Renal pelvis (tissue), 12 donors: ENCODE measurements around the gene RAX. TPM values are rescaled to one million over a fixed set of nuclear protein-coding genes. Genes with fewer than 3 reads are reported as not detected.

ENCODE experiments used
- DNase-seq: peaks from one replicate; pipeline ENCODE4 v3.0.0-alpha.2; 2013
- long read RNA-seq, 16 experiments: transcript quantifications; one replicate each; lab custom pipeline, GENCODE V29; 2026
- polyA plus RNA-seq, 3 donors: library from polyadenylated mRNA; unstranded; fragments of 120-200 nt; gene quantifications; one replicate each; pipeline ENCODE4 v1.2.1, GENCODE V29; 2013; ENCODE audit not compliant: insufficient read length in 3 of 3

Gene RAX
- not detected for polyA plus RNA-seq
- long read RNA-seq, donor 1 = 0 reads
- long read RNA-seq, donor 2 = 0 reads
- long read RNA-seq, donor 3 = 0 reads
- long read RNA-seq, donor 4 = 0 reads
- long read RNA-seq, donor 5 = 0 reads
- long read RNA-seq, donor 6 = 0 reads
- long read RNA-seq, donor 7 = 0 reads
- long read RNA-seq, donor 8 = 0 reads
- long read RNA-seq, donor 9 = 0 reads
- long read RNA-seq, donor 10 = 0 reads
- long read RNA-seq, donor 11 = 0 reads
- long read RNA-seq, donor 12 = 0 reads
- long read RNA-seq, donor 13 = 0 reads
- long read RNA-seq, donor 14 = 0 reads
- long read RNA-seq, donor 15 = 0 reads
- long read RNA-seq, donor 16 = 0 reads

DNA sequence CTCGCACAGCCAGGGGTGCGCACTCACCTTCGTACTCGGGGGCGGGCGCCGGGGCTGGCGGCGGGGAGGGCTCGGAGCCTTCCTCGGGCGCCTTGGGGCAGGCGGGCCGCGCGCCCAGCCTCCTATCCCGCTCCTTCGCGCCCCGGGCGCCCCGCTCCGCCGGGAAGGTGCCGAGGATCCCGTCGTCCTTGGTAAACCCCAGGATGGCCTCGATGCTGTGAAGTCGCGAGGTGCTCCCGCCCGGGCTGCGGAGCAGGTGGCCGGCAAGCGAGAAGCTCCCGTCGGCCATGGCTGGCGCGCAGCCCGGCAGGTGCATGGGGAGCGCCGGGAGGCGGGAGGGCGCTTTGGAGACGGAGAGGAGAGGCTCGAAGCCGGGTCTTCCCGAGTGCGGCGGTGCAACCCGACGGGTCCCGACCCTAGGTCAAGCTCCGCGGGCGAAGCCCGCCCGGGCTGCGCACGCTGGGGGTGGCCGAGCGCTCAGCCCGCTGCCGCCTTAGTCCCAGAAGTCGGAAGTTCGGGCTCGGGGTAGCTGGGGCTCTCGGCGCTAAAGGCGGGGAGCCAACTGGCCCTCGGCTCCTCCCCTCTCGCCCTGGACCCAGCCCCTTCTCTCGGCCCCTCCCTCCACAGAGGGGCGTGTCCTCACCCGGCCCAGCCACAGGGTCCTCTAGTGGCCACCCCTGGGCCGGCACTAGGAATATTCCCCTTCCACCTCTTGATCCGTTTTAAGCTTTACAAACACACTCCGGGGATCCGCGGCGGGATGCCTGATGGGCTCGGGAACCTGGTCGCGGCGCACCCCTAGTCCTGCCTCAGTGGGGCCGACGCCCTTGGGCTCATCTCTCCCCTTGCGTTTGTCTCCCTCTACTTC, at the start of gene RAX:
RAX (minus strand) TSS at position 564 of the 868 bp plus-strand sequence; CDS start at position 316, 248 bp downstream.
- no peak for DNase-seq

DNA sequence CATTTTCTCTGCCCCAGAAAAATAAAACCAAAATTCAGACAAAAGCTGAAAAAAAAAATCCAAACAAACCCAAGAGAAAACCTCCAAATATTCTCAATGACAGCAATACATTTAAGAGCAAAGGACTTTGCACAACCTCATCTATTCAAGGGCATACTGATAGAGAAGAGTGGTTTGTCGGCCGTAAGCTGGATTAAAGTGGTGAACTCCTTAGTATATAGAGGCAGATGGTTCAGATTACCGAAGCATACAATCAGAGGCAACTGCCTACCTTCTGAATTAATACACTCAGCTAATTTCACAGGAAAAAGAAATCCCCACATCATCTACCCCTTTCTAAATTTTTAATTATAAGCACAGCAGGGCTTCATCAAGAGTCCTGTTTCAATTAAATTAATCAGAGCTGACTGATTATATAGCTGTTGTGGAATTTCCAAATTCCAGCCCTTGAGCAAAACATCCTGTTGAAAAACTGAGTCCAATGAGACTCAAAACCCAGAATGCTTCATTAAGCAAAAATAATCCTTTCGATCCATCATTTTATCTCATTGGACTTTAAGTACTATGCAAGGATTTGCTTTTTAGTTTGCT, 45.3 kb upstream of the RAX start, which contains the start of gene CPLX4:
CPLX4 (minus strand) TSS at position 190 of the 591 bp plus-strand sequence; CDS start at position 3, 187 bp downstream.
- DNase-seq = peak; percentile 22

DNA sequence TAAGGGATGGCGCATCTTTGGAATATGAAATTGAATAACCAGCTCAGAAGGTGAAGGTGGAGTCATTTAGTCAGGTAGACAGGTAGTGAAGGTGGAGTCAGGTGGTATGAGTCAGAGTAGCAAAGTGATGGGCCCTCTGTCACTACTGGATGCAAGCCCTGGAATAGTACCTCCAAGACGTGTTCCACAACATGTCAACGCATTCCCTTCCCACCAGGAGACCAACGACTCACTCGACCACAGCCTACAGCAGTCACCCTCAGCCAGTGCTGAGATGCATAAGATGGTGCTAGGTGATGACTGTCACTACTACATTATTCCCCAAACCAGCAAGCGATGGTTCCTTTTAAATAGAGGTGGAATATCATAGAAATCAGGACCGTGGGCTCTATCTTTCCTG, 38.4 kb upstream of the RAX start:
- DNase-seq = no peak

DNA sequence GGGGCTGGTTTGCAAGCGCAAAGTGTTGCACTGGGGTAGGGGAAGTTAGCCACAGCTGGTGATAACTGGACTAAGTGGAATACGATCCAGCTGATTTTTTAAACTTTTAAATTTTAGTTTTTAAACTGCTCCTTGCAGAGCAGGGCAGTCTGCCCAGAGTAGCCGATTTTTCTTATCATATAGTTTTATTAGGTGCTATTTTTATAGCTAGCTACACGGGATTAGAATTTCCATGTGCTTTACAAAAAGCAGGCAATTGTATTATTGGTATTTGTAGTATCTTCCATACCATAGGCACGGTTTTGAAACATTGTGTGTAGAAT, 35.6 kb upstream of the RAX start:
- no peak for DNase-seq

DNA sequence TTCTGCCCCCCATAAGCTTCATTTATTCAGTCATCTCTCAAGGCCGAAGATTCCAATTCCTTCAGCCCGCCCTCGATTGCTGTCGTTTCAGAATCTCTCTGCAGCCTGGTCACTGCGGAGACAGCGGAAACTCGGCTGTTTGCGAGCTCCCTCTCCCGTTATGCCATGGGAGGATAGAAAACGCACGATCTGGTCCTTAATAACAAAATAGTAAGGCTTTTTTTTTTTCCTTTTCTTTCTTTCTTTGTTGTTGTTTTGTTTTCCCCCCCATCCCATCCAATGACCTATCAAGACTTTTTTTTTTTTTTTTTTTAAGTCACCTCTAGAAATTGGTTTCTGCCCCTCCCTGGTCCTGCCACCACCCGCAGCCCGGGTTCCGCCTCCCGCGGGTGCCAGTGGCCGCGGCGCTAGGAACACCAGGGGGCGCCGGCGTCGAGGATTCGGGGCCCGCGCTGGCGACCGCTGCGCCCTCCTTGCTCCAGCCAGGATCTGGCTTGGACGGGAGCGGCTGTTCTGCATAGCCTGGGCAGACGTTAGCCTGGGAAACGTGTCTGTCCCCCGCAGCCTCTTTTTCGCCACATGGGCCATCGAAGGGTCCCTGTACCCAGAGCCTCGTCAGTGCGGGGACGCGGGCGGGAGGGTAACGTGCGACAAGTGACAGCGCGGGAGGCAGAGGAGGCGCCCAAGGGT, 35.1 kb upstream of the RAX start:
- DNase-seq = peak; percentile 71

DNA sequence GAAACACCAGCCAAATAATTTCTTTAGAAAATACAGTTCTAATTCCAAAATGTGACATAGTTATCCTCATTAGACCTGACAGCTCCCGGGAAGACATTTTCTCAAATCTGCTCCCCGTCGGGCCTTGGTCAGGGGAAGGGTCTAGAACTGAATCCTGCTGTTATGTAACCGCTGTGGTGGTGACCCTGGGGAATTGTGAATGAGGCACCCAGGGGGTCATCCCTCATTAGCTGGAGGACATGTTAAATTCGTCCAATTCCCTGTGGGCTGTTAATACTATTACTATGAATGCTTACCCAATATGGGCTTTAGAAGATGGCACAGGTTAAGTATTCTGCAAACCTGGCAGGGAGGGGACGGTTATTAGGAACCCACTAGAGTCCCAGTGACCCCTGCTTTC, 33.4 kb upstream of the RAX start:
- DNase-seq = no peak

DNA sequence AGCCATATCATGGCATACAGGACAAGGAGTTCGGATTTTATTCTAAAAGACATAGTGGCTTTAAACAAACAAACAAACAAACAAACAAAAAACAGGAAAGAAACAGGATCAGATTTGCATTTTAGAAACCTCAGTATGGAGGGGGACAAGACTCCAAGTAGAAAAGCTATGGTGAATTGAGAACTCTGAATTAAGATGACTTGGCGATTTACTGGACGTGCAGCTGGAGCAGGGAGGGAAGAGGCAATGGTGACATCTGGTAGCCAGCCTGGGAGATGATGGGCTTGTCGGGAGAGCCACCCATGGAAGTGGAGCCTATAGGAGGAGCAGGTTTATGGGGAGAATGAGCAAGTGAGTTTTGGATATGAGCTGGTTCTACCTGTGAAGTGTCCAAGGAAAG, 32.0 kb upstream of the RAX start:
- DNase-seq = no peak

DNA sequence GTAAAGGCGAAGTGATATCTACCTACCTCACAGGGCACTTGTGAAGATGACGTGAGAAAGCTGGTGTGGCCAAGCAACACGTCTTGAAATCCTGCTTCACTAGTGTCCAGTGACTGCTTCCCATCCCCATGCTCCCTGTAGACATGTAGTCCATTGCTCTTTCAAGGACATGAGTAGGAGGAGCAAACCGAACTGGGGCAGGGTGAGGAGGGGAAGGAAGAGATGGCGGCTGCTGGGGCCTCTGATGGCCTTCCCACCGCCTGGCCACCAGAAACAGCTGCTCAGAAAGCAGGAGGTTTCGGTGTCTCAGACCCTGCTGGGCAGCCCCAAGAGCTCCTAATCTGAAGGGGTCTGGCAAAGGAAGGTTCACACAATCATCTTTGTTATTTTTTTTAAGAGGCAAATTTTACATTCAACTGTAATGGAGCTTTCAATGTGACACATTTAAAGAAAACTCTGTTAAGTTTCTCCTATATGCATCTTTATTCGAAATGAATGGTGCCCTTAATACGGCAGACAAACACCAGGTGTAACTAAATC, 30.5 kb upstream of the RAX start:
- no peak for DNase-seq

DNA sequence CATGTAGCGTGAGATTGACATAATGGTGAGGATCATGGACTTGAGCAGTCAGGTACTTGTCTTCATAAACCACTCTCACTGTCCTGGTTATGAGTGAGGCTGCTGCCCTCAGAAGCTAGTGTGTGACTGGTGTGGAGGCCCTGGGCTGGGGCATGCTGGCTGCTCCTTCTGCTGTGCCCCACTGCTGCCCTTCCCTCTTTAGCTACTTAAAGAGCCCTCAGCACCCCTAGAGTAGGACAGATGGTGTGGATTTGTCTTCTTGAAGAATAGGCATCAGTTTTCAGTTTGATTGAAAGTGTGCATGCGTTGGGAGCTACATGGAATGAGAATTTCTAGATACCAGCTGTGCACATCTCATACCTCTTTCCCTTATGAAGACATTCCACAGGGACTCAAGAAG, 29.8 kb upstream of the RAX start:
- no peak for DNase-seq

DNA sequence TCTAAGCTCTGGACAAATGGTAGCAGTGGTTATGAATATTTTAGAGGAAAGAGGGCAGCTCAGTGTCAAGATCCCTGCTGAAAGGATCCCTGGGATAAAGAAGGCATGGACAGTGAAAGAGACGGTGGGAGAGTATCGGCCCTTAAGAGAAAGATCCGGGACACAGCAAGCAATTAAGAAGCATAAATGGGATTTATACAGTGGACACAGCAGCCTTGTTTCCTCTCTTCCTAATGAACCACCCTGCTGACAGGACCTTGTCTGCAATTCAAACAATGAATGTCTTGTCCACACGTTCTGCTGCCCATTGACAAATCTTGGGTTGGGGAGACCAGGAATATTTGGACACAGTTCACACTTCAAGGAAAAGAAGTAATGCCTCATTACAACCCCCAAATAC, 28.7 kb upstream of the RAX start:
- DNase-seq = no peak

DNA sequence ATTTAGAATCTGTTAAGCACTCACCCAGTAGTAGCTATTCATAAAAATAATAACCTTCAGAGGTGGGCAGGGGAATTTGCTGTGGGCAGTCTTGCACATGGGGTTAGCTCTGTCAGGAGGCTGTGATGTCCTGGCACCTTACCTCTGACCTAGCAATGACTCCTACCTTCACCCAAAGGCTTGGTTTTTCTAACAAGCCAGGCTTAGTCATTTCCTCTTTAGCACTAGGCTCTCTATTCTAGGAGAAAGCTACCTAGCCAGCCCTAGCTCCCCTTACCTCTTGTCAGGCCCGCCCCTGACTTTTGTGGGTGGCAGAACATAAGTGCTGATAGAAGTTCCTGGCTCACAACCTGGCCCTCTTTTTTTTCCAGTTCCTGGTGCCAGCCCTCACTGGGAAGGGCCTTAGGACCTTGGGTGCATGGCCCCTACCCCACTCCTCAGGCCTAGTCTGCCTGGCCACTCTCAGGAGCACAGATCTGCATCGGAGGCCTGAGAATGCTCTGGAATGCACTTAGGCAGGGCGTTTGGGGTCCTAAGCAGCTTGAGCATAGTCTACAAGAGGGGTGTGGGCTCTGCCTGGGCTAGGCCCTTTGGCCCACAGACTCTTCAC, 27.5 kb upstream of the RAX start:
- no peak for DNase-seq

DNA sequence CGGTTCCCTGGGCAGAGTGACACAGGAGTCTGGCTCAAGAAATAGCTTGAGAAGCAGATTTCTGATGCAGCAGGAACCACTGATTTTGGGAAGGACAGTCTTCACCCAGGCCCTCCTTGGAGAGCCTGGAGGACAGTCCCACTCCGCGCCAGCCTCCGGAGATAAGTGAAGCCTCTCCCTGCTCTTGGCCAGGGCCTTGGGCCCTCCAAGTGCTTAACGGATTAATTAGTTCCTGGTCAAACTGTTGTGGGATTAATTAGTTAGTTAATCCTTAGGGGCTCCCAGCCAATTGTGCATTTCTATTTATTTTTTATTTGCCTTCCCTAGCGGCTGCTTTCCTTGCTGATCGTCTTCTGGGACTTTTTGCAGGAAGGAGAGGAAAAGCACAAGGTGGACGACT, 25.6 kb upstream of the RAX start:
- no peak for DNase-seq

DNA sequence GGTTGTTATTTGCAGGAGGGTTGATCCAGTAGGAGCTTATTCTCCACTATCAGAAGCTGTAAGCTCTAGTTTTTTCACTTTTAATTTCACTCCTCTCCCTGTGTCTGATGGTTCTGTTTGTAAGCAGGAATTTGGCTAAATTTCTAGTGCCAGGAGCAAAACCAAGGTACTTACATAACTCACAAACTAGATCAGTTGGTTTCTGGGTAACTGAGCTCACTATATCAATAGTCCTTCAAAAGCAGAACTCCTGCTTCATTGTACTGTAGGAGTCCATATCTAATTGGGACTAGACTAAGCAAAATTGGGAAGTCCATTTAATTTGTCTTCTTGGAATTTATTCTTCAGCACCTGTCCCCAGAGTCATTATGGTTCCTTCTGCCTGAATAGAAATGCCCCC, 20.1 kb upstream of the RAX start:
- DNase-seq = no peak

DNA sequence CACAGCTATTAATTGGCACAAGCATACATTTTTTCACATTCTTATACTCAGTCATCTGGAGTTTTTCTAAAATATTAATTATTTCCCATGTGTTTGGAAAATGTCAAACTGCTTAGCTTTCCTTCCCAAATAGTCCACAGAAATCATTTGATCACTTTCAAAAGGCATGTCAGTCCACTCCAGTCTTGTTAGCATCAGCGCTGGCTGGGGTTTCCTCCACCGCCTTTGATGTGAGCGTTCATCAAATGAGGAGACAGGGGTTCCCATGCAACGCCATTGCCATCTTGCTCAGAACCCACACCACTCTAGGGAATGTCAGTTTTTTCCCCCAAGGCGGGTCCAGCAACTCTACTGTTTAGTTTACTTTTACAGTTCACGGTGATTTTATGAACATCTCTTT, 13.1 kb upstream of the RAX start:
- no peak for DNase-seq

DNA sequence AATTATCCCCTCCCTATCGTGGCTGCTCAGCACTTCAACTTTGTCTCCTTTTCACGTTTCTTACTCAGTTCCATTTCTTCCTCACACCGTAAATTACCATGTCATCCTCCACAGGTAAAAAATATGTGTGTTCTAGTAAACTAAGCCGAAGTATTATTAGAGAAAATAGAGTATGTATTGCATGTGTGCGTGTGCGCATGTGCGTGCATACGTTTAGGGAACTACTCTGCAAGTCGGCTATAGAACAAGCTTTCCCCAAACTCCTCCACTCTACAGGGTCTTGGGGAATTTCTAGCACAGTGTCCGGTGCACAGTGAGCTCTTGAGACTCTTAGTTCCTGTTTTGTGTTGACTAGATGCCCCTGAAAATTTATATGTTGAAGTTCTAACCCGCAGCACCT, 9.1 kb upstream of the RAX start:
- no peak for DNase-seq

DNA sequence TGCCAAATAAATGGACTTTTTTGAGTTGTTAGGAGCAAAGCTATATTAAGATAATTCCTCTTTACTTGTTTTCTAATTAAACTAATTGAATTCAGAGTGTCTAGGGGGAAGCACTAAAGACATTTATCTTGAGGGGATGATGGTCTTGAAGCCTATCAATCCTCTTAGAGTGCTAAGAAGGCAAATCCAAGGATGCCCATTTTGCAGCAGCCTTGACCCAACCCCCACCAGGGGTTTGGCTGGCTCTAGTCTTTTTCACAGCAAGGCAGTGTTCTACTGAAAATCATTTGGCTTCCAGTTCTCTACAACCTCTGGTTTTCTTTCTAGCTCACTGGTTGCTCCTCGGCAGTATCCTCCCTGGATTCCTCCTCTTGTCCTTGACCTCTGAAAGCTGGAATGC, 6.5 kb upstream of the RAX start:
- no peak for DNase-seq

DNA sequence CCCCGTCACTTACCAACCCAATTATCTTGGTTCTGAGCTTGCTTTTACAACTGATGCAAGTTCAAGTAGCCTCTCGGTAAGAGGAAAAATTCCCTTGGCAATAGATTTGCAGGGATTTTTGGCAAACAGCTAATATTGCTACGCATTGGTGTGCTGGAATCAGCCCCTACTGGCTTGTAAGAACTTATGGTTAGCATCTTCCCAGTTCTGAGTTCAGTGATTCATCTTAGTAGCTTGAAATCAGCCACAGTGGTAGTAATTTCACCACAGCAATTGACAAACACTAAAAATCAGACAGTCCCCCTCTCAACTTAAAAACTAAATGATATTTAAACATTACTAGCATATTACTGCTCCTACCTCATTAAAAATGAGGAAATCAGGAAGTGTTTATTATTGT, 5.9 kb upstream of the RAX start:
- DNase-seq = no peak

DNA sequence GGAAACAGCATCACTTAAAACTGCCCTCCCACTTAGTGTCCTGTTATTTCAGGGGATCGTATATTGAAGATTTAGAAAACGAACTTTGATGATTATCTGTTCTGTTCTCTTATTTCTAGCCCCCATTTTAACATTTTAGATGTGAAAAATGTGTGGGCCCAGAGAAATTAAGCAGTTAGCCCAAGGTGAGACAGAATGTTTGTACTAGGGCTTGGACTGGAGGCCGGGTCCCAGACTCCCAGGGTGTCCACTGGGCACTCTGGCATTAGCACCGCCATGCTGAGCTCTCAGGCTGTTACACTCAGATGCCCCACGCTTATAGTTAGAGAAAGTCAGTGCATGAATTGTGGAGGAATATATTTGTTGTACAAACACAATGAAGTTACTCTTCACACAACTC, 5.5 kb upstream of the RAX start:
- no peak for DNase-seq

DNA sequence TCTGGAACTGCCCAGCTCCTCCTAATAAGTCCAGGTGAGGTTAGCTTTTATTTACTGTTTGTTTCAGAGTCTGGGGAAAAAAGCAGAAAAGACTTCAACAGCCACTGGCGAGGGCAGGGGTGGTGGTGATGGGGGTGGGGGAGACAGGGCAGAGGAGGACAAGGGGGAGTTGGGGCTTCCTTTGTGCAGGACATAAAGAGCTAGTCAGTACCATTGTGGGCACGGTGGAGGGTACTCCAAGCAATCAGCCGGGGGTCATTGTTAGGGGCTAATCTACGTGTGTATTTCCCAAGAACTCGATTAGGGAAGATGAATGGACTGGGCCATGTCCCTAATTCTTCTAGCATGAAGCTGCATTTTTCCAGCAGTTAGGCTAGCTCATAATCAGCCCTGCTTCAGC, 2.8 kb upstream of the RAX start:
- DNase-seq = no peak

DNA sequence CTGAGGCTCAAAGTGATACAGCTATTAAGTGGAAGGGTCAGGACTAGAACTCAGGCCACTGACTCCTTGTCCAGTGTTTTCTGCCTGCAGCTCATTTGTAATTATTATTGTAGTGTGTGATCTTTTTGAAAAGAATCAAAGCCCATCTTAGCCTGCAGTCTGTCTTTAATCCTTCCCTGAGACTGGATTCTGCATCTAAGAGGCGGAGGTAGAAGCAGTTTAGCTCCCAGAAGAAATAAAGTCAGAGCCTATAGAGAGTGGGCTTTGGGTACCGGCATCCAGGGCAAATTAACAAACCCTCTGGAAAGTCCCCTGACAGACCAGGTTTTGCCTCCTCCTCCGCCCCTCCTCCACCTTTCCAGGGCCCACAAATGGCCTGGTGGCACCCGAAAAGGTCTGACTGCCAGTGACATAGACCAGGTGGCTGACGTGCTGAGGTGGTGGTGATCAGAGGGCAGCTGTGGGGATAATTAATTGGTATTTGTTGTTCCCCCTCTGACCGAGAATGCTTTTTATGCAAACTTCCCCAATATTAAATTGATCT, 2.2 kb upstream of the RAX start:
- no peak for DNase-seq

DNA sequence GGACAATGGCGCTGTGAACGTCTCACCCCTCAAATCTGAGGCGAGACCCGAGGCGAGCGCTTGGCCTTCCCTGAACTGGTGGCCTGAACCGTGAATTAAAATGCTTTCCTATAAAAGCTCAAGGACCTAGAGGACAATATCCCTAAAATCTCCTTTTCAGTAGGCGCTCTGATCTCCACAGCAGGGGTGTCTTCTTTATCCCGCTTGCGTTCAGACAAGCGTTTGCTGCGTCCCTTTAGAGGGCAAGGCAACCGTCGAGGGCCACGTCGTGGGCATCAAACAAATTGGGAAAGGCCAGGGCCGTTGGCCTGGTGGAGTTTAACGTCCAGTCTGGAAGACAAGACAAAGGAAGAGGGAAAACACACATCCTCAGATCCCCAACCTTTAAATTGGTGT, 1.3 kb upstream of the RAX start:
- no peak for DNase-seq
